T-helper 9 cell (primary cell): ENCODE results near the gene WDR6.

ENCODE experiments used
- DNase-seq: peaks from one replicate; pipeline ENCODE4 v3.0.0-alpha.2; 2020
- total RNA-seq, 2 donors: gene quantifications; one replicate each; lab custom pipeline; 2026; lab: John Stamatoyannopoulos, UW

WDR6 gene
- total RNA-seq: 164 to 312 reads per million in 2 donors

DNA sequence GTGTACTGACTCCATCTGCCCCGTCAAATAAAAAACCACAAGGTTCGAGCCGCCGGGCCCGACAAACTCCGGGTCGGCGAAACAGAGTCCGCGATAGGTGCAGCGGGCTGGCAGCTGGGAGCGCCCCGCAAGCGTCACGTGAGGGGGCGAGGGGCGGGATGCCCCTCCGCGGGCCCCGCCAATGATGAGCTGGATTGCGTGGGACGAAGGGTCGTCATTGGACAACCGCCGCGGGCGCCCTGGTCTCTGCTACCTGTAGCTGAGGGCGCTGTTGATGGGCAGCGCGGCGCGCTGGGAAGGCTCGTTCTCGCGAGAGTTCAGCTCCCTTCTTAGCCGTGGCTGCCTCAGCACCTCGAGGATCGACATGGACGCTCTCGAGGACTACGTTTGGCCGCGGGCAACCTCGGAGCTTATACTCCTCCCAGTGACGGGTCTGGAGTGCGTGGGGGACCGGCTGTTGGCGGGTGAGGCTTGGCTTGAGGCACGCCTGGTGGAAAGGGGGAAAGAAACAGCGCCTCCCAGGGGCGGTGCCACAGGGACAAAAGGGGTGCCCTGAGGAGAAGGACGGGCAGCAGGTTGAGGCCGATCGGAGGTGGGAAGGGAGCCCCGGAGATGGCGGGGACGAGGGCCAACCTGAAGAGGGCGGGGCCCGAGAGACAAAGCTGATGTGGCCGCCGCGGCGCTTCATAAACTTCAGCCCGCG, at the start of gene WDR6:
WDR6 (plus strand) TSS at position 324 of the 703 bp plus-strand sequence; CDS start at position 365, 41 bp downstream.
- DNase-seq: peak; percentile 94

- no peak for DNase-seq
These were observed 46.3 kb upstream of the WDR6 start for GRCh38 chr3:48960841-48961413.

DNA sequence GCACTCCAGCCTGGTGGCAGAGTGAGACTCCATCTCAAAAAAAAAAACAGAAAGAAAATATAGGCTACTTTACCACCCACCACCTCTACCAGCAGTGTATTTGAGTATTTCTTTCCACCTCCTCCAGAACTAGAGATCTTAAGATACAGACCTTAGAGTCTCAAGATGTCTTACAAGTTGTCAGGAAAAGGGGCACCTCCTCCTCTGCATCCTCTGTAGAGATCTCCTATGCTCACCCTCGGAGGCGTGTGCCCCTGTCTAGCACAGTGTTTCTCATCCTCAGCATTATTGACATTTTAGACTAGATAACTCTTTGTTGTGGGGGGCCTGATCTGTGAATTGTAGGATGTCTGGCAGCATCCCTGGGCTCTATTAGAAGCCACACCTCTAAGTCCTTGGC, 44.9 kb upstream of the WDR6 start:
- no peak for DNase-seq

DNA sequence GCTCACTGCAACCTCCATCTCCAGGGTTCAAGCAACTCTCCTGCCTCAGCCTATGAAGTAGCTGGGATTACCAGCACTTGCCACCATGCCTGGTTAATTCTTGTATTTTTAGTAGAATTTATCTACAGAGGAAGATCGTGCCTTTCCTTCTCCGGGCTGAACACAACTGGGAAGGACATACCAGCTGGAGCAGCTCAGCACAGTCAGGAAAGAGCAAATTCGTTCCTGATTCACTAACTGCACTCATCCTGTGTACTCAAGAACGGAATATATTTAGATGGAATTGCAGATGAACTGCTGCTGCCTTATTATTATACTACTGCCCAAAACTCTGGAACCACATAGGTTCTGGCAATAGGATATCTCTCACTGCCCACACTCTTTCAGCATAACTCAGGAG, 44.3 kb upstream of the WDR6 start:
- no peak for DNase-seq

GRCh38 chr3:48963591-48963990, 43.6 kb upstream of the WDR6 start:
- no peak for DNase-seq

- DNase-seq: no peak
These were observed 40.8 kb upstream of the WDR6 start for GRCh38 chr3:48966367-48966766.

DNA sequence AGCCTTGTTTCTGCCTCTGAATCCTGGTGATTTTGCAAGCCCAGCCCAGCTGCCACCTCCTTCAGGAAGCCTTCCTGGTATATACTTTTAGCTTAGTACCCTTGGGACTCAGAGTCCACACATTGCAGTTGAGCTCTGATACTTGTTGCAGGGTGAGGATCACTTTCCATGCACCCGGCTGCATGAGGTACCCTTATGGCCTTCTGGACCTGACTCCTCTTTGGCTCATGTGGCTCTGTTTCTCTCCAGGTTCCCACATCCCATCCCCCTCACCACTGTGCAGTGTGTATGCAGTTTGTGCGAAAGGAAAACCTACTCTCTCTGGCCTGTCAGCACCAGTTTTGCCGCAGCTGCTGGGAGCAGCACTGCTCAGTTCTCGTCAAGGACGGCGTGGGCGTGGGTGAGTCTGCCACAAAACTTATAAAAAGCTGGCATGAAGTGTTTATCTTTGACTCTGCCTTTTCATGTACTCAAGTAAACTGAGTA, 40.3 kb upstream of the WDR6 start:
- DNase-seq: no peak

DNA sequence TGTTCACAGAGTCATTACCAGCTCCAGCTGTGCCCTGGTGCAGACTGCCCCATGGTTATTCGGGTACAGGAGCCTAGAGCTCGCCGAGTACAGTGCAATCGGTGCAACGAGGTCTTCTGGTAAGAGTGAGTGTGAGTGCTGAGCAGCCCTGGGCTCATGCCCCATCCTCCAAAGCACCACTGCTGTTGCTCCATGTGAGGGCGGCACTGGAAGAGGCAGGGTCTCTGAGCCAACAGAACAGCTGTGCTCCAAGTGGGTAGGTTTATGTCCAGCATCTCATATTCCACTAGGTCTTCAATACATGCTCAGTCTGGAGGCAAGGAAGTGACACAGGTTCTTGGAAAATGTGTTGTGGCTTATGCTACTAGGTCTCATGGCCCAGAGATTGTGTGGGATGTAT, 36.6 kb upstream of the WDR6 start:
- no peak for DNase-seq

GRCh38 chr3:48974076-48974864, 32.9 kb upstream of the WDR6 start:
- DNase-seq: no peak

DNA sequence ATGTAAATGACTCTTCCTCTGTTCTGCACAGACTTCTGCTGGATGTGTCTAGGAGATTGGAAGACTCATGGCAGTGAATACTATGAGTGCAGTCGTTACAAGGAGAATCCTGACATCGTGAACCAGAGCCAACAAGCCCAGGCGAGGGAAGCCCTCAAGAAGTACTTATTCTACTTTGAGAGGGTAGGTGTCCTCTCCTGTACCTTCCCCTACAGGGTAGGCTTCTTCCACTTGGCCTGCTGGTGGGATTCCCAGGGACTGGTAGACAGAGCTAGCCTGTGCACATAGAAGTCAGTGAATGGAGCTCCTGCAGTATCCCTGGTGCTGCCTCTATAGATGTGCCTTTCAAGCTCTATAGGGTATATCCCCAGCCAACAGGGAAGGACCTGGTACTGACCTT, 27.7 kb upstream of the WDR6 start:
- DNase-seq: no peak

DNA sequence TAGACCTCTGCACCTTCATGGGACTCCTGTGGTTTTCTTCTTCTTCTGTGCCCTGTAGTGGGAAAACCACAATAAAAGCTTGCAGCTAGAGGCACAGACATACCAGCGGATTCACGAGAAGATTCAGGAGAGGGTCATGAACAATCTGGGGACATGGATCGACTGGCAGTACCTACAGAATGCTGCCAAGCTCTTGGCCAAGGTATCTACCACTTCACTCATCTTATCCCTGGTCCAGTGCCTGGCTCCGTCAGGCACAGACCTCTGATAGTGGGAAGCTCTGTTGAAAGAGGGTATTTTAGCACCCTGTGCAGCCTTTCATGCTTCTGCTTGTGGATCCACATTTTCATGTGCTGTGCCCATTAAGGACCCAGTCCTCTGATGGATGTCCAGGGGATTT, 26.9 kb upstream of the WDR6 start:
- no peak for DNase-seq

- no peak for DNase-seq
These were observed 25.2 kb upstream of the WDR6 start for GRCh38 chr3:48982016-48982415.

- no peak for DNase-seq
These were observed 24.5 kb upstream of the WDR6 start for GRCh38 chr3:48982686-48983085.

GRCh38 chr3:48983096-48983495, 24.1 kb upstream of the WDR6 start:
- DNase-seq: no peak

DNA sequence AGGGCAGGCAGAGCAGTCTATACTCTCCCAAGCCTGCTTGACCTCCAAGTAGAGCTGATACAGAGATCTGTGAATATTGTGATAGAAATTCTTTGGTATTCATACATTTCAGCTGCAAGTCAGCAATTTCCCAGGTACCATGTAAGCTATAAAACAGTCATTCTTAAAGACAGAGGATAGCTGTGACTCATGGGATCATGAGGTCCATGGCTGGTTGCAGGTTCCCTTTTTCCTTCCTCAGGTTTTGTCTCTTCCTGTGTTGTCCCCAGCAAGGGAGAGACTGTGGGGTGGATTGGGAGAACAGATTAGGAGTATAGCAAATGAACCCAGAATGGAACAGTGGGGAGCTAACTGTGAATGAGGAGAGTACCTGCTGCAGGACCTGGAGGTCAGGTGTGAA, 22.5 kb upstream of the WDR6 start:
- DNase-seq: no peak

DNA sequence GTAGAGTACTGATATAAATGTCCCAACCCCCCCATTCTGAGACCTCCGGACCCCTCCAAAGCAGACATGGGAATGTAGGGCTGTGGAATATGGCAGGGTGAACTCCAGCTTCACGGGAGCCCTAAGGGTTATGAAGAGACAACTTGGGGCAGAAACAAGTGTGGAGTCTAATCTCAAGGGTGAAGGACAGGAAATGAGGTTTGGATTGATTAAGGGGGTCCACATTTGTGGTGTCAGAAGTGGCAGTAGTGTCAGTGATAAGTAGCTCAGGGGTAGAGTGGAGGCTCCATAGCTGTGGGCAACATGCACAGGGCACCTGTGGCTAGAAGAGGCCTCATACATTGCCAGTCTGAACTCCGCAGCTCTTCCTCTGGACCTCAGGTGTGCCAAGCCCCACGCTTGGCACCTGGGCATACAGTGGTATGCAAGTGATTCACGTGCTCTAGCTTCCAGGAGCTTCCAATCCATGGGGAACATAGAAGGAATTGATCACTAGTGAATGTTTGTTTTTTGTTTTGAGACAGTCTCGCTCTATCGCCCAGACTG, 21.3 kb upstream of the WDR6 start:
- no peak for DNase-seq

GRCh38 chr3:48989126-48989795, 17.9 kb upstream of the WDR6 start:
- no peak for DNase-seq

DNA sequence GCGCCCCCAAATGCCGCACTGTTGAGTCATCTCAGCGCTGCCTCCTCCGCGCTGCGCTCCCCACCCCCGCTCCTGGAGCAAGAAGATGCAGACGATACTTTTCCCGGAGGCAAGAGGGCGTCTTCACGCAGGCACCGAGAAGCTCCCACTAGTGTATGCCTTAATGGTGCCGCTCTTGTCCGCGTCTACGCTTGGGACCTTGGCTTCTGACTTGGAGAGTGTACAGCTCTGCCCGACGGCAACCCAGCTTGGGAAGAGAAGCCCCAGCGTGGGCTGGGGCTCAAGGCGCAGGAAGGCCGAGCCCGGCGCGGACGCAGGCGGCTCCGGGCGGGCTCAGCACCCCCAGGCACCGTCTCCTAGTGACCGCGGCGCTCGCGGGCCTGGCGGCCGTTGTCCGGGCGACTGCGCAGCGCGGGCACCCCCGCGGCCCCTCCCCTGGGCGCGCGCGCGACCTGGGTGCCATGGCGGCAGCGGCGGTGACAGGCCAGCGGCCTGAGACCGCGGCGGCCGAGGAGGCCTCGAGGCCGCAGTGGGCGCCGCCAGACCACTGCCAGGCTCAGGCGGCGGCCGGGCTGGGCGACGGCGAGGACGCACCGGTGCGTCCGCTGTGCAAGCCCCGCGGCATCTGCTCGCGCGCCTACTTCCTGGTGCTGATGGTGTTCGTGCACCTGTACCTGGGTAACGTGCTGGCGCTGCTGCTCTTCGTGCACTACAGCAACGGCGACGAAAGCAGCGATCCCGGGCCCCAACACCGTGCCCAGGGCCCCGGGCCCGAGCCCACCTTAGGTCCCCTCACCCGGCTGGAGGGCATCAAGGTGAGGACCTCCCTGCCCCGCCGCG, 17.2 kb upstream of the WDR6 start, which contains the start of gene P4HTM:
P4HTM (plus strand) TSS at position 446 of the 840 bp plus-strand sequence; CDS start at position 462, 16 bp downstream.
- peak; percentile 64 for DNase-seq

GRCh38 chr3:48990636-48991469, 16.3 kb upstream of the WDR6 start:
- no peak for DNase-seq

DNA sequence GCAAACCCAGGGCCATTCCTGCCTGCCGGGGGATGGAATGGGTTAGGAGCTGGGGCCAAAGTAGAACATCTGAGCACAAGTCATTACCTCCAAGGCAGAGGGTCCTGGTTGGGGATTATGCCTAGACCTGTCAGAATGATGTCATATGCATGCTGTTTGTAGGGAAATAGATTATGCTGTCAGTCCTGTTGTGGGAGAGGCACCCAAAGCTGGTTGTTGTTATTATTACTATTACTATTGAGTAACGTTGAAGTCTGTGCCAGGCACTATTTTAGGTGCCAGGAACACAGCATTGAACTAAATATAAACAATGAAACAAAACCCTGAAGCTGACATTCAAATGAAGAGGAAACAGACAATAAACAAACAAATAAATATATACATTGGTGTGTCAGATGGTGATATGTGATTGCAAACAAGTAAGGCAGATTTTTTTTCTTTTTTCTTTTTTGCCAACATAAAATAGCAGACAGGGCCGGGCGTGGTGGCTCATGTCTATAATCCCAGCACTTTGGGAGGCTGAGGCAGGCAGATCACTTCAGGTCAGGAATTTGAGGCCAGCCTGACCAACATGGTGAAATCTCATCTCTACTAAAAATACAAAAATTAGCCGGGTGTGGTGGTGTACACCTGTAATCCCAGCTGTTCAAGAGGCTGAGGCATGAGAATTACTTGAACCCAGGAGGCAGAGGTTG, 15.2 kb upstream of the WDR6 start:
- no peak for DNase-seq
